Measurements from ENCODE around the gene SUCLA2. TPM values are rescaled to one million over a fixed set of nuclear protein-coding genes. Genes with fewer than 3 reads are reported as not detected.
A peak's percentile ranks its signal among the peaks of the same experiment; 100 is the strongest.

The SUCLA2 gene
- total and polyA plus RNA-seq, 2 experiments from 2014 or later: 56.9 to 60.6 TPM

DNA sequence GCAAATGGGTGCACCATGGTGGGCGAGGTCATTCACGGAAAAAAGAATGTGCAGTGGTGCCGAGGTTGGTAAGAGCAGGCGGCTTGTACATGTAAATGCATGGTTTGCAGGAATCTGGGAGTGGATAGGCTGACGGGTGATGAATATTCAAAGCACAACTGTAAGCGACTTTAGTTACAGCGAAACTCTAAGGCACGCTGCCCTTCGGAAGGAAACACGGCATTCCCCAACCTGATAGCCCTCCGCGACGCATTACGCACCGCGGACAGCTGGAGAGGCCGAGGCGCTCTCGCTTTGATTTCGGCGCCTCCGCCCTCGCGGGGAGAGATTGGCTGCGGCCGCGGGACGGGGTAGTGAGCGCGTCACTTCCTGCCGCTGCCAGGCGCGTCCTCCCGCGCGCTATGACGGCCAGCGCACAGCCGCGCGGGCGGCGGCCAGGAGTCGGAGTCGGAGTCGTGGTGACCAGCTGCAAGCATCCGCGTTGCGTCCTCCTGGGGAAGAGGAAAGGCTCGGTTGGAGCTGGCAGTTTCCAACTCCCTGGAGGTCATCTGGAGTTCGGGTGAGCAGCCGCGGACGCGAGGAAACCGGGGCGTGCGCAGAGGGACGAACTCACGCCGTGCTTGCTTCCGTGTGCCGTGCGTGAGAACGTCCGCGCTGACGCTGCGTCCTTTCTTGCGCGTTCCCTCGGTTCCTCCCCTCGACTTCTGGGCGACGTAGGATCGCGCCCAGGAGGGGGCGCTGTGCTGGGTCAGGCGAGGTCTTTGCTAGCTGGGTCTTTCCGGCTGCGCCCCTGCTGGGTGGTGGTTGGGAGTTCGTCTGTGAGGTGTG, 36.5 kb upstream of the SUCLA2 start, which contains the start of gene NUDT15:
NUDT15 (plus strand) TSS at position 381 of the 828 bp plus-strand sequence; CDS start at position 402, 21 bp downstream.
- no peaks in the 10 kb centered on the region for H3K27me3 ChIP-seq
- peak within 1 kb of the TSS; percentile 55 for H3K4me3 ChIP-seq
- peak; percentile 97 for DNase-seq (ENCODE audit: low spot score)
- H3K4me2 ChIP-seq: peak within 1 kb of the TSS; percentile 86
- H3K9me2 ChIP-seq (replicated peaks; ENCODE audit: insufficient read depth): no peaks in the 10 kb centered on the region
- H3K9me3 ChIP-seq (ENCODE audit: low read depth): no peaks in the 10 kb centered on the region
- H3K4me1 ChIP-seq (ENCODE audit: insufficient read depth): peaks cover 6% of the 10 kb centered on the region
- H3K79me2 ChIP-seq: peaks cover 9% of the 10 kb centered on the region
- H4K20me1 ChIP-seq (ENCODE audit: insufficient read depth, poor library complexity, severe bottlenecking): no peaks in the 10 kb centered on the region
- TF ChIP-seq CTCF (IDR thresholded peaks at IDR 0.05; ENCODE audit: poor library complexity): peak; percentile 100
- no peak for TF ChIP-seq EZH2 (IDR thresholded peaks at IDR 0.05; ENCODE audit: borderline replicate concordance)
- no peak for TF ChIP-seq EZH2phosphoT487 (IDR thresholded peaks at IDR 0.05; ENCODE audit: low read depth, severe bottlenecking, unreplicated experiment)
- H3K27ac ChIP-seq: peak within 1 kb of the TSS; percentile 98
- no peaks in the 10 kb centered on the region for H3K36me3 ChIP-seq (replicated peaks; ENCODE audit: insufficient read depth, low read depth)
- peak within 1 kb of the TSS; percentile 78 for H2AFZ ChIP-seq
- WGBS (ENCODE audit: low lambda C conversion rate, missing lambda C conversion rate): 3% methylated on average over 79 of the region's 82 CpGs

- H3K4me1 ChIP-seq (ENCODE audit: insufficient read depth): no peaks in the 10 kb centered on the region
- H3K4me3 ChIP-seq: no peak overlapping the region
- no peaks in the 10 kb centered on the region for H3K36me3 ChIP-seq (replicated peaks; ENCODE audit: insufficient read depth, low read depth)
- no peak overlapping the region for H3K27ac ChIP-seq
- no peaks in the 10 kb centered on the region for H3K79me2 ChIP-seq
- no peak for DNase-seq (ENCODE audit: low spot score)
- H3K9me2 ChIP-seq (replicated peaks; ENCODE audit: insufficient read depth): no peaks in the 10 kb centered on the region
- no peaks in the 10 kb centered on the region for H3K27me3 ChIP-seq
- 100% methylated on average over 2 of the region's 2 CpGs for WGBS (ENCODE audit: low lambda C conversion rate, missing lambda C conversion rate)
- no peak for TF ChIP-seq EZH2phosphoT487 (IDR thresholded peaks at IDR 0.05; ENCODE audit: low read depth, severe bottlenecking, unreplicated experiment)
- TF ChIP-seq EZH2 (IDR thresholded peaks at IDR 0.05; ENCODE audit: borderline replicate concordance): no peak
- no peak for TF ChIP-seq CTCF (IDR thresholded peaks at IDR 0.05; ENCODE audit: poor library complexity)
- H3K4me2 ChIP-seq: no peak overlapping the region
- no peaks in the 10 kb centered on the region for H4K20me1 ChIP-seq (ENCODE audit: insufficient read depth, poor library complexity, severe bottlenecking)
- peaks cover 4% of the 10 kb centered on the region for H3K9me3 ChIP-seq (ENCODE audit: low read depth)
- no peak overlapping the region for H2AFZ ChIP-seq
Observed at GRCh38 chr13:48029859-48030258, 28.8 kb upstream of the SUCLA2 start.

DNA sequence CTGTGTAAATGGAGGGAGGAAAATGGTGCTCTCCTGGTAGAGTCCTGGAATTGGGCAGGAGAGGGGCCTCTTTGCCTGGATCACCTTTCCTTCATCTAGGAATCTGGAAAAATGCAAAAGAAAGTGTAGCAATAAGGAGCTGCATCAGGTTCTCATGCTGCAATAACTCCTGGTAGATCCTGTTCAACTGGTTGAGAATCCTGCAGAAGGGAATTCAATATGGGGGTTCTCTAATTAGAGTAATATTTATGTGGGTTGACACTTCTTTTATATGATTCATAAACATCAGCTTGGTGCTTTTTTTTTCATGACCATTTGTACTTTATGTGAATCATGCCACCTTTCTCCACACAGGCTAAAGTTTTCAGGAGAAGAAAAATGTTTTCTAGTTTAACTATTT, 27.0 kb upstream of the SUCLA2 start:
- Histone ChIP-seq H3K4me1 (ENCODE audit: insufficient read depth) (no peaks in the 10 kb centered on the region), H3K27me3 (no peaks in the 10 kb centered on the region), H3K9me2 (replicated peaks; ENCODE audit: insufficient read depth) (no peaks in the 10 kb centered on the region), H3K36me3 (replicated peaks; ENCODE audit: insufficient read depth, low read depth) (no peaks in the 10 kb centered on the region), H3K4me2 (no peak overlapping the region), H4K20me1 (ENCODE audit: insufficient read depth, poor library complexity, severe bottlenecking) (no peaks in the 10 kb centered on the region), H3K4me3 (no peak overlapping the region), H3K9me3 (ENCODE audit: low read depth) (peaks cover 4% of the 10 kb centered on the region), H2AFZ (no peak overlapping the region), H3K27ac (no peak overlapping the region), H3K79me2 (no peaks in the 10 kb centered on the region)
- TF ChIP-seq CTCF (IDR thresholded peaks at IDR 0.05; ENCODE audit: poor library complexity): no peak
- TF ChIP-seq EZH2 (IDR thresholded peaks at IDR 0.05; ENCODE audit: borderline replicate concordance): no peak
- no peak for TF ChIP-seq EZH2phosphoT487 (IDR thresholded peaks at IDR 0.05; ENCODE audit: low read depth, severe bottlenecking, unreplicated experiment)
- no peak for DNase-seq (ENCODE audit: low spot score)

Measured in hepatocyte (in vitro differentiated cells).